ENCODE results near the gene DGKB. TPM values are rescaled to one million over a fixed set of nuclear protein-coding genes. Genes with fewer than 3 reads are reported as not detected.

DGKB gene
- polyA plus RNA-seq: not detected

DNA sequence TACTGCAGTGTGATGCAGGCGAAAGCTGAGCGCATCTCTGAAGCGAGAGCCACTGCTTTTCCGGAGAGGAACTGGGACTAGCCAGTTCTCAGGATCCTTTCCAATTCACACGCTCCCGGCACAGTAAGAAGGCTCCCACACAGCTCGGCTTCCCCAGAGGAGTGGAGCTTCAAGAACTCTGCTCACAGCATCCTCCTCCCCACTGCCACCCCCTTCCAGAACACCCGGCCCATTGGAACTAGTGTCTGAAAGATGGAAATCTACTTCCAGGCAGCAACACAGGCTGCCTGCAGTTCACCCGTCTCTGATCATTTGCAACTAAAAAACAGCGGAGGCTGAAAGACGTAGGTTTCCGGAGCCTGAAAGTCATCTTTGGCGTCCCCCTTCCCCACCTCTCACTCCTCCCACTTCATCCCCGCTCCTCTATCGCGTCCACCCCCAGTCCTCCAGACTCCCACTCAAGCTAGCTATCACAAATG lies at the start of gene DGKB:
TSS of gene DGKB (minus strand) at position 163 of the 479 bp plus-strand sequence.
- no peaks in the 10 kb centered on the region for H3K27me3 Mint-ChIP-seq (ENCODE audit: low read depth in 3 of 3)
- no peak for DNase-seq
- H3K36me3 Mint-ChIP-seq: no peaks in the 10 kb centered on the region
- peaks cover 4 to 21% (median 12%) of the 10 kb centered on the region in 6 donors for H3K9me3 Mint-ChIP-seq
- no peak within 1 kb of the TSS for H3K27ac Mint-ChIP-seq
- no peaks in the 10 kb centered on the region for H3K4me1 Mint-ChIP-seq
- no peak within 1 kb of the TSS for H3K4me3 Mint-ChIP-seq

DNA sequence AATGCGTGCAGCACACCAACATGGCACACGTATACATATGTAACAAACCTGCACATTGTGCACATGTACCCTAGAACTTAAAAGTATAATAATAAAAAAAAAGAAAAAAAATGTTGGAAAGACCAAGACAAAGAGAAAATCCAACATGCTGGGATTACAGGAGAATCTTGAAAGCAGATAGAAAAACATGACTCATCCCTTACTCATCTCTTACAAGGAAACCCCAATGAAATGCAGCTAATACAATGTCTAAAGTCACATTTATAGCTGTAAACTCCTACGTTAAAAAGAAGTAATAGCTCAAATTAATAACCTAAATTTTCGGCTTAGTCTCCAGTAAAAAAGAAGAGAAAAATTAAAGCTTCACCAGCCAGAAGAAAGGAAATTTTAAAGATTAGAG lies 47.5 kb upstream of the DGKB start:
- Mint-ChIP-seq H3K4me1 (no peaks in the 10 kb centered on the region), H3K27me3 (ENCODE audit: low read depth in 3 of 3) (peaks cover 0 to 2% (median 1%) of the 10 kb centered on the region in 3 donors), H3K9me3 (peaks cover 2 to 14% (median 11%) of the 10 kb centered on the region in 6 donors), H3K4me3 (no peak overlapping the region), H3K27ac (no peak overlapping the region), H3K36me3 (no peaks in the 10 kb centered on the region)
- no peak for DNase-seq

DNA sequence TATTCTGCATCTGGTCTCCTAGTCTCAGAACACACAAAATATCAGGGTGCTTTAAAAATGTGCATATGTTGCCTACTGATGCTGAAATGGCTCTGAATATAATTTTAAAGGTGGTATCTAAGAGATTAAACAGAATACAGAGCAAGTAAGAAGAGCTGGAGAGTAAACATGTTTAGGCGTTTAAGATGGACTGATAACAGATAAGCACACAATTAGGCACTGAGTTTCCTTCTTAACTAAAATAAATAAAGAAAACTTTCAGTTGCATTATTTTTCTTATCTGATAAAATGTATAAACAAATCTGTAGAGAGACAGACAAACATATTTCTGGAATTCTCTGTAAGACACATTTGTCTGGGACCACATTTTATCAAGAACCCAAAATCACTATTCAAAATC lies 35.6 kb upstream of the DGKB start:
- no peaks in the 10 kb centered on the region for H3K36me3 Mint-ChIP-seq
- H3K4me3 Mint-ChIP-seq: no peak overlapping the region
- H3K27ac Mint-ChIP-seq: no peak overlapping the region
- H3K9me3 Mint-ChIP-seq: peaks cover 9 to 23% (median 13%) of the 10 kb centered on the region in 6 donors
- H3K4me1 Mint-ChIP-seq: no peaks in the 10 kb centered on the region
- no peaks in the 10 kb centered on the region for H3K27me3 Mint-ChIP-seq (ENCODE audit: low read depth in 3 of 3)
- DNase-seq: no peak

DNA sequence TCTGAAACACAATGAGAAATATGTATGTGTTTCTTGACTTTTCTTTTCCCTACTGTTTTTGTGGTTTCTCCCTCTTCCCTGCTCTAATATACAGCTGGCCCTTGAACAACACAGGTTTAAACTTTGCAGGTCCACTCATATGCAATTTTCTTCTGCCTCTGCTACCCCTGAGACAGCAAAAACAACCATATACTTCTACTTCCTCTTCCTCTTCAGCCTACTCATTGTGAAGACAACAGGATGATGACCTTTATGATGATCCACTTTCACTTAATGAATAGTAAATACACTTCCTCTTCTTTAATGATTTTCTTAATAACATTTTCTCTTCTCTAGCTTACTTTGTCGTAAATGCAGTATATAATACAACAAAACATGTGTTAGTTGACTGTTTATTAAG lies 35.0 kb upstream of the DGKB start:
- DNase-seq: no peak
- Mint-ChIP-seq H3K4me3 (no peak overlapping the region), H3K27ac (no peak overlapping the region), H3K9me3 (peaks cover 9 to 21% (median 14%) of the 10 kb centered on the region in 6 donors), H3K4me1 (no peaks in the 10 kb centered on the region), H3K27me3 (ENCODE audit: low read depth in 3 of 3) (no peaks in the 10 kb centered on the region), H3K36me3 (no peaks in the 10 kb centered on the region)

DNA sequence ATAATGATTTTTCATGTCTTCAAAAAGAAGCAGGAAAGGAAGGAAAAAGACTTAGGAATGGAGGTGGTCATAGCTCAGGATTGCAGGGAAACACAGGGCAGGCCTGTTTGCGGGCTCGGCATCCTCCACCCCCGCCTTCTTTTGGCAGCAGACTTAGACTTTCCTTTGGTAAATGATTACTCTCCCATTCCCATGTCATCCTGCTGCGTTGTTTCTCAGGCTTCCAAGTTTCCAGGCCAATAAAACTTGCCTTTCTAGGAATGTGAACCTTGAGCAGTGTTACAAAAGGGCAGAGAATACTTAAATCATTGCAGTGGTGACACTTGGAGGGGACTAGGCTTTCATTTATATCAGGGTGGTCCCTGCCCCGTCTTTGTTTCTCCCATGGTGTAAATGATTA lies 34.0 kb upstream of the DGKB start:
- Mint-ChIP-seq H3K9me3 (peaks cover 9 to 26% (median 16%) of the 10 kb centered on the region in 6 donors), H3K4me1 (no peaks in the 10 kb centered on the region), H3K36me3 (no peaks in the 10 kb centered on the region), H3K27ac (no peak overlapping the region), H3K4me3 (no peak overlapping the region), H3K27me3 (ENCODE audit: low read depth in 3 of 3) (no peaks in the 10 kb centered on the region)
- no peak for DNase-seq

DNA sequence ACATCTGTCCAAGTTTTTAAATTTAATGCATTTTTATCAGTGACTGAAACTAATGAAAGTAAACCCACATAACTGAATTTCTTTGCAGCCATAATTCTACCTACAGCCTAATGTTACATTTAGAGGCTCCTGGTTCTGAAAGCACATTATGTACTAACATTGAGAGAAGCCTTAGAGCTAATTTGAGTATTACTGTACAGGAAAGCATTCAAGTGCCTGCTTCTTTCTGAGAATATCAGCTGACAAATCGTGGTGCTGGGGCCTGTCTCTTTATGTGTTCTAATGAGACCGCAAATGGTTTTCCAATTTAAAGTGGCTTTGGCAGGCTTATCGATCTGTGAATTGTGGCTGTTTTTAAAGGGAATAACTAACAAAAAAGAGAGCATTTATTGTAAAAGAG lies 32.3 kb upstream of the DGKB start:
- peaks cover 16 to 30% (median 22%) of the 10 kb centered on the region in 6 donors for H3K9me3 Mint-ChIP-seq
- H3K27me3 Mint-ChIP-seq (ENCODE audit: low read depth in 3 of 3): no peaks in the 10 kb centered on the region
- no peak overlapping the region for H3K4me3 Mint-ChIP-seq
- no peak for DNase-seq
- no peaks in the 10 kb centered on the region for H3K4me1 Mint-ChIP-seq
- H3K36me3 Mint-ChIP-seq: no peaks in the 10 kb centered on the region
- no peak overlapping the region for H3K27ac Mint-ChIP-seq

DNA sequence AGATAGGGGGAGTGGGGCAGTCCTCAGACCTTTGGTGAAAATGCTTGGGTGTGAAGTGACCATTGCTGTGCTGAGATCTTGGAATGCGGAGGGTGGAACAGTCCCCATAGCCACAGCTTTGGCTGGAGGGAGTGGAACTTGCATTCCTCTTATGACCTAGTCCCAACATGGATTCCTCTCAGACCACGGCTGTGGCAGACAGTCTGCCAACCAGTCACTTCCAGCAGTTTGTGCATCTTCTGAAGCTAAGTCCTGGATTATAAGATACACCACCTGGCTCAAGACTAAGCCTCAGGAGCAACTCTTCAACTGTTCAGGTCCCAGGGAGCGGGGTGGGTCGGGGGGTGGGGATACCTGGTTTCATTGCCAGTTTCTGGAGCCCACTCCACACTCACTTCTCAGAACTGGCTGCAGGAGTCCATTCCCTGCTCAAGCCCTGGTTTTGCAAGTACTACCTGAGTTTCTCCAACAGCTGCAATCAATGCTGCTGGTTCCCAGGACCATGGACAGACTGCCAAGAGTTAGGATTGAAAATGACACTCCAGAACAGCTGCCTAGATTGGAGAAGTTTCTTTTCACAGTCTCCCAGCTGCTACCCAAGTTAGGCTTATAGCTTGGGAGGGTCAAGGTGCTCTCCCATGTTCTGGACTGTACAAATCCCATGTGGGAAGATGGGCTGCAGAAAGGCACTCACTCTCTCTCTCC lies 29.1 kb upstream of the DGKB start:
- H3K27me3 Mint-ChIP-seq (ENCODE audit: low read depth in 3 of 3): no peaks in the 10 kb centered on the region
- no peaks in the 10 kb centered on the region for H3K4me1 Mint-ChIP-seq
- no peak for DNase-seq

DNA sequence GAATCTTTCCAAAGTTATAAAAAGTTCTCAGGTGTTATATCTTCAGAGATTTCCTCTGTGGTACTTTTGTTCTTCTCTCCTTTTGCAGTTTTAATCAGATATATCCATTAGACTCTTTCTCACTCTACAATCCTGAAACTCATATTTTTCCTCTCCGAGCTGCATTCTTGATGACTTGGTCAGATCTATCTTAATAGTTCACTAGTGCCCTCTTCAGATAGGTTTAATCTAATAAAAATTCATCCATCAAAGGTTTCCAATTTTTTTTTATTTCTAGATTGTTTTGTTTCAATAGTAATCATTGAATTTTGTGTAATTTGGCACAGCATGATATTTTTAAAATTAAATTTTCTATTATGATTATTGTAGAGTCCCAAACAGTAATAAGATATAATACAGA lies 21.8 kb upstream of the DGKB start:
- Mint-ChIP-seq H3K4me3 (no peak overlapping the region), H3K9me3 (peaks cover 8 to 51% (median 14%) of the 10 kb centered on the region in 6 donors), H3K4me1 (no peaks in the 10 kb centered on the region), H3K27me3 (ENCODE audit: low read depth in 3 of 3) (peaks cover 0 to 5% (median 0%) of the 10 kb centered on the region in 3 donors), H3K27ac (no peak overlapping the region), H3K36me3 (no peaks in the 10 kb centered on the region)
- no peak for DNase-seq

More for the DNA sequence above, 29.1 kb upstream of the DGKB start:
- peaks cover 6 to 48% (median 23%) of the 10 kb centered on the region in 6 donors for H3K9me3 Mint-ChIP-seq
- no peak overlapping the region for H3K27ac Mint-ChIP-seq
- H3K4me3 Mint-ChIP-seq: no peak overlapping the region
- H3K36me3 Mint-ChIP-seq: no peaks in the 10 kb centered on the region

DNA sequence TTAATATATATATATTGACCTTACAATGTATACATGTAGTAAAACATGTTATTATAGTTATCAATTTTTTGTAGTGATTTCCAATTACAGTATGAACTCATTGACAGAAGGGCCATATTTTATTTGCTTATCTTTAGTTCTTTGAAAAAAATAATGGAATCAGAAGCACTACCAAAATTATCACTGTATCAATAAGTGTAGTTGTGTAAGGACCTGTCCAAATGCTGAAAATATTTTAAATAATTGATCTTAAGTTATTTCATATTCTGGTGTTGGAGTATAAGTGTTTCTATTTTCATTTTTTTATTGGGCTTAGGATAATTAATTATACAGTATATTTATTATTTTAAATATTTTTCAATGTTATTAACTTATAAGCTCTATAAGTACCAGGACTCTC lies 8.5 kb upstream of the DGKB start:
- Mint-ChIP-seq H3K4me3 (no peak overlapping the region), H3K4me1 (no peaks in the 10 kb centered on the region), H3K36me3 (no peaks in the 10 kb centered on the region), H3K27me3 (ENCODE audit: low read depth in 3 of 3) (no peaks in the 10 kb centered on the region), H3K9me3 (peaks cover 11 to 35% (median 22%) of the 10 kb centered on the region in 6 donors), H3K27ac (no peak overlapping the region)
- no peak for DNase-seq

DNA sequence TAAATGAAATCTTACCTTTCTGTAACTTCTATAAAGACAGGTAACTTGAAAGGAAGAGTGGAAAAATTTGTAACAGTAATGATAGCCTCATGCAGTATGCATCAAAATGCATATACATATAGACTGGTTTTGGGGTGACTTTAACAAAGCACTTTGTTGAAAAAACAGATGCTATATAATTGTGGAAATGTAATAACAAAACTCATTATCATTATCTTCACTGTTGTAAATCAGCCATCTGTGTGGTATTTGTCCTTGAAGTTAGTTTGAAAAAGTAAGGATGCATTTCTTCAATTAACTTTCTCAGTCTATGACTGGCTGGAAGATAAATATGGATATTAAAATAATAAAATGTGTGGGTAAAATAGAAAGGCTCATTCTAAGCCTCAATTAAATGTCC lies 6.1 kb upstream of the DGKB start:
- Mint-ChIP-seq H3K4me3 (no peak overlapping the region), H3K27ac (no peak overlapping the region), H3K36me3 (no peaks in the 10 kb centered on the region), H3K27me3 (ENCODE audit: low read depth in 3 of 3) (no peaks in the 10 kb centered on the region), H3K9me3 (peaks cover 10 to 31% (median 11%) of the 10 kb centered on the region in 6 donors), H3K4me1 (no peaks in the 10 kb centered on the region)
- DNase-seq: no peak

DNA sequence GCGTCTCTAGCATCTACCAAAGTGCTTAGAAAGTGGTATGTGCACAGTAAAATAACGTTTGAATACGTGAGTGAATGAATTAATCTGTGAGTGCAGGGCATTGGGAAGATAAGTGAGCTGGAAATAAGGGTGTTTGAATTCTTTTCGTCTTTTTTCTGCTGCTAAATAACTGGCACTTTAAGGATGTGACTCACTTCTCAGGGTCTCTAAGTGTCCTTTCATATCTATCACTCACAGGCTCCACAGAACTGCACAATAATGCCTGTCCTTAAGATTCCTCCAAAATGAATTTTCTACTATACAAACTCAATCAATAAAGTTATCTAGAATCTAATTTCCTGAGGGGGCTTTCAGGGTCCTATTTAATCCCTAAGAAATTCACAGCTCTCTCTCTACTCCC lies 3.2 kb upstream of the DGKB start:
- H3K9me3 Mint-ChIP-seq: peaks cover 0 to 17% (median 6%) of the 10 kb centered on the region in 6 donors
- no peak overlapping the region for H3K27ac Mint-ChIP-seq
- H3K4me3 Mint-ChIP-seq: no peak overlapping the region

DNA sequence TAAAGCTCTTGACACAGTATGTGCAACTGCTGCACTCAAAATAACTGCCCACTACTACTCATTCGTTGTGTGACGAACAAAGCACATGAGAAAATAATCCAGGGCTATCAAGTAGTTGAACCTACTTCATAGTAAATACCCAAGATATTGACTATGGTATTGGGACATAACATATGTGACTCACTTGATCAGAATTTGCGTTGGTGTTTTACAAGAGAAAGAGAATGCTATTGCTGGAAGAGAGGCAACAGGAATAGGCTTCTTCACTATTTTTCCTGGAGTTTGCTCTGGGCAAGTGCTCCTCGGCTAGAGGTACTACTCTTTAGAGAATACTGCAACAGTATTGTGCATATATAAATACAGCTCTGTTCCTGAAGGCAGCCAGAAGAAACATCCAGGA lies 2.5 kb downstream of the DGKB start:
- Mint-ChIP-seq H3K27me3 (ENCODE audit: low read depth in 3 of 3) (peaks cover 0 to 2% (median 0%) of the 10 kb centered on the region in 3 donors), H3K36me3 (no peaks in the 10 kb centered on the region), H3K27ac (no peak overlapping the region), H3K4me1 (no peaks in the 10 kb centered on the region), H3K9me3 (peaks cover 2 to 22% (median 16%) of the 10 kb centered on the region in 6 donors), H3K4me3 (no peak overlapping the region)
- no peak for DNase-seq

More for the DNA sequence above, 3.2 kb upstream of the DGKB start:
- no peak for DNase-seq
- Mint-ChIP-seq H3K27me3 (ENCODE audit: low read depth in 3 of 3) (no peaks in the 10 kb centered on the region), H3K36me3 (no peaks in the 10 kb centered on the region), H3K4me1 (no peaks in the 10 kb centered on the region)

DNA sequence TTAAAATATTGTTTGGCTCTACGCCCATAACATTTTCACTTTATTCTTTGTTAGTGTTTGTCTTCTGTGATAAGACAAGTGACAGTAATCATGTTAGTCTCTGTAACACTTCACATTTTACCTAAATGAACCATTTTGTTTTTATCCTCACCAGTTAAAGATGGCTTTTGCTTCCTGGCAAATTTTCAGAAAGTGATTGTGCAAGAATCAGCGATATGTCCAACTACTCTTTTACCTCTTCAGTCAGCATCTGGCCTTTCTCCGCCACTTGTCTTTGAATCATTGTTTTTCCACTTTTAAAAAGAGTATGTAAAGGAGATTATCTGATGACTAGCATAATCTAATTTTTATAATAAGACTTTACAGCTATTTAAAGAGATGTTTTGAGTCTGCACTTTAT lies 3.5 kb downstream of the DGKB start:
- no peaks in the 10 kb centered on the region for H3K4me1 Mint-ChIP-seq
- H3K9me3 Mint-ChIP-seq: peaks cover 2 to 22% (median 15%) of the 10 kb centered on the region in 6 donors
- H3K4me3 Mint-ChIP-seq: no peak overlapping the region
- DNase-seq: no peak
- H3K27ac Mint-ChIP-seq: no peak overlapping the region
- H3K27me3 Mint-ChIP-seq (ENCODE audit: low read depth in 3 of 3): peaks cover 0 to 2% (median 0%) of the 10 kb centered on the region in 3 donors
- H3K36me3 Mint-ChIP-seq: no peaks in the 10 kb centered on the region

DNA sequence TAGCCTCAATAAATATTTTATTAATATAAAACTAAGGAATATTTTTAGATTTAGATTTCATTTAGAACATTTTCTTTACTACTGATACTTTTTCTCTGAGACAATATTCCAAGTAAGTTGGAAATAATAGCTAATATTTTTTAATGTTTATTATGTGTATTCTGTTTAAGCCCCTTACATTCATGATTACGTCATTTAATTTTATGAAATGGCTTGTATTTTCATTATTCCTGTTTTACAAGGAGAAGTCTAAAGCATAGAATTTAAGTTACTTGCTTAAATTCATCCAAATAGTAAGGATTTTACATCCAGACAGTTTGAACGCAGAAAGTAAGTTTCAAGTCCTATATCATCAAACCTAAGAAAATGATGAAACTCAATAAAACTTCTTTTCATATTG lies 6.1 kb downstream of the DGKB start:
- Mint-ChIP-seq H3K4me3 (no peak overlapping the region), H3K27ac (no peak overlapping the region), H3K36me3 (no peaks in the 10 kb centered on the region), H3K27me3 (ENCODE audit: low read depth in 3 of 3) (peaks cover 0 to 2% (median 0%) of the 10 kb centered on the region in 3 donors), H3K9me3 (peaks cover 2 to 28% (median 17%) of the 10 kb centered on the region in 6 donors), H3K4me1 (no peaks in the 10 kb centered on the region)
- no peak for DNase-seq

DNA sequence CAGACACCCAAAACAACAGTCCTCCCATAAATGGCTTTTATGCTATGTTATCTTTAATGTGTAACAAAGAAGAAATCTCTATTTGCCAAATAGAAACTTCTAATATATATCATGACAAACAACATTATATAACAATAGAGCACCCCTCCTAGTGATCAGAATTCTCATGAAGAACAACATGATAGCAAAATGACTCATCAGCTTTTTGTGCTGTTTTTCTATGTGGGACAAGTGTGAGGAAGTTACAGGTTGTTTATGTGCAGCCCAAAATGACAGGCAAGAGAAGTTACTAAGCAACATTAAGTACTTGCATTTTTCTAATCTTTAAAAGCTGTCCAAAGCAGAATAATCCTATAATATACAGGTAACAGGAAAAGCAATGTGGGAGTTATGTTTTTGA lies 7.7 kb downstream of the DGKB start:
- no peaks in the 10 kb centered on the region for H3K36me3 Mint-ChIP-seq
- H3K27me3 Mint-ChIP-seq (ENCODE audit: low read depth in 3 of 3): peaks cover 0 to 2% (median 0%) of the 10 kb centered on the region in 3 donors
- H3K27ac Mint-ChIP-seq: no peak overlapping the region
- no peaks in the 10 kb centered on the region for H3K4me1 Mint-ChIP-seq
- no peak for DNase-seq
- H3K9me3 Mint-ChIP-seq: peaks cover 2 to 30% (median 15%) of the 10 kb centered on the region in 6 donors
- H3K4me3 Mint-ChIP-seq: no peak overlapping the region
